ENCODE results near the gene PALLD.
"Not testable (repeated sequence)": the region's sequence is repeated elsewhere in the genome, so short reads cannot be mapped to it uniquely, and the experiment has no call there.

The PALLD gene

GRCh38 chr4:168695288-168695687, 198.4 kb downstream of the PALLD start:
- Histone ChIP-seq H3K36me3 (ENCODE audit: low read depth) (peaks cover 5% of the 10 kb centered on the region; the same call in 1 of the 2 replicates), H3K9me3 (ENCODE audit: severe bottlenecking) (no peaks in the 10 kb centered on the region), H3K27ac (ENCODE audit: poor library complexity, severe bottlenecking) (peak overlapping the region; percentile 90), H3K4me1 (ENCODE audit: insufficient read depth, poor library complexity, severe bottlenecking) (peaks cover 22% of the 10 kb centered on the region), H3K4me3 (ENCODE audit: severe bottlenecking) (no peak overlapping the region), H3K27me3 (ENCODE audit: insufficient read depth, poor library complexity, severe bottlenecking) (no peaks in the 10 kb centered on the region)
- no peak for TF ChIP-seq CTCF (IDR thresholded peaks at IDR 0.05; ENCODE audit: poor library complexity, severe bottlenecking)
- ATAC-seq (ENCODE audit: low read depth) (peak; percentile 38), DNase-seq (ENCODE audit: low spot score) (no peak)

GRCh38 chr4:168696280-168696679, 199.4 kb downstream of the PALLD start:
- Histone ChIP-seq H3K9me3 (ENCODE audit: severe bottlenecking) (no peaks in the 10 kb centered on the region), H3K36me3 (ENCODE audit: low read depth) (peaks cover 5% of the 10 kb centered on the region; the same call in 1 of the 2 replicates), H3K27ac (ENCODE audit: poor library complexity, severe bottlenecking) (peak overlapping the region; percentile 90), H3K4me1 (ENCODE audit: insufficient read depth, poor library complexity, severe bottlenecking) (peaks cover 22% of the 10 kb centered on the region), H3K27me3 (ENCODE audit: insufficient read depth, poor library complexity, severe bottlenecking) (no peaks in the 10 kb centered on the region), H3K4me3 (ENCODE audit: severe bottlenecking) (no peak overlapping the region)
- ATAC-seq (ENCODE audit: low read depth) (no peak), DNase-seq (ENCODE audit: low spot score) (no peak)
- no peak for TF ChIP-seq CTCF (IDR thresholded peaks at IDR 0.05; ENCODE audit: poor library complexity, severe bottlenecking)

GRCh38 chr4:168696826-168697225, 200.0 kb downstream of the PALLD start:
- no peak for ATAC-seq (ENCODE audit: low read depth)
- TF ChIP-seq CTCF (IDR thresholded peaks at IDR 0.05; ENCODE audit: poor library complexity, severe bottlenecking): no peak
- peaks cover 22% of the 10 kb centered on the region for H3K4me1 ChIP-seq (ENCODE audit: insufficient read depth, poor library complexity, severe bottlenecking)
- no peak overlapping the region for H3K27ac ChIP-seq (ENCODE audit: poor library complexity, severe bottlenecking)
- H3K4me3 ChIP-seq (ENCODE audit: severe bottlenecking): no peak overlapping the region
- no peak for DNase-seq (ENCODE audit: low spot score)
- peaks cover 5% of the 10 kb centered on the region; the same call in 1 of the 2 replicates for H3K36me3 ChIP-seq (ENCODE audit: low read depth)
- H3K27me3 ChIP-seq (ENCODE audit: insufficient read depth, poor library complexity, severe bottlenecking): no peaks in the 10 kb centered on the region
- H3K9me3 ChIP-seq (ENCODE audit: severe bottlenecking): no peaks in the 10 kb centered on the region

GRCh38 chr4:168699224-168699878, 202.5 kb downstream of the PALLD start:
- H3K4me3 ChIP-seq (ENCODE audit: severe bottlenecking): no peak overlapping the region
- no peak for TF ChIP-seq CTCF (IDR thresholded peaks at IDR 0.05; ENCODE audit: poor library complexity, severe bottlenecking)
- DNase-seq (ENCODE audit: low spot score) (no peak), ATAC-seq (ENCODE audit: low read depth) (no peak)
- H3K9me3 ChIP-seq (ENCODE audit: severe bottlenecking): no peaks in the 10 kb centered on the region
- H3K36me3 ChIP-seq (ENCODE audit: low read depth): peaks cover 5% of the 10 kb centered on the region; the same call in 1 of the 2 replicates
- H3K4me1 ChIP-seq (ENCODE audit: insufficient read depth, poor library complexity, severe bottlenecking): peaks cover 16% of the 10 kb centered on the region
- no peak overlapping the region for H3K27ac ChIP-seq (ENCODE audit: poor library complexity, severe bottlenecking)
- H3K27me3 ChIP-seq (ENCODE audit: insufficient read depth, poor library complexity, severe bottlenecking): no peaks in the 10 kb centered on the region

- DNase-seq (ENCODE audit: low spot score): no peak
- no peak for ATAC-seq (ENCODE audit: low read depth)
- no peak overlapping the region for H3K27ac ChIP-seq (ENCODE audit: poor library complexity, severe bottlenecking)
- H3K36me3 ChIP-seq (ENCODE audit: low read depth): no peaks in the 10 kb centered on the region
- H3K4me1 ChIP-seq (ENCODE audit: insufficient read depth, poor library complexity, severe bottlenecking): no peaks in the 10 kb centered on the region
- H3K4me3 ChIP-seq (ENCODE audit: severe bottlenecking): no peak overlapping the region
- H3K27me3 ChIP-seq (ENCODE audit: insufficient read depth, poor library complexity, severe bottlenecking): no peaks in the 10 kb centered on the region
- H3K9me3 ChIP-seq (ENCODE audit: severe bottlenecking): no peaks in the 10 kb centered on the region
- TF ChIP-seq CTCF (IDR thresholded peaks at IDR 0.05; ENCODE audit: poor library complexity, severe bottlenecking): no peak
Observed at GRCh38 chr4:168701061-168701460, 204.2 kb downstream of the PALLD start.

GRCh38 chr4:168702581-168703087, 205.8 kb downstream of the PALLD start:
- not testable (repeated sequence) for H3K9me3 ChIP-seq (ENCODE audit: severe bottlenecking); H3K4me3 ChIP-seq (ENCODE audit: severe bottlenecking); H3K27me3 ChIP-seq (ENCODE audit: insufficient read depth, poor library complexity, severe bottlenecking); ATAC-seq (ENCODE audit: low read depth); H3K4me1 ChIP-seq (ENCODE audit: insufficient read depth, poor library complexity, severe bottlenecking); DNase-seq (ENCODE audit: low spot score); H3K36me3 ChIP-seq (ENCODE audit: low read depth); H3K27ac ChIP-seq (ENCODE audit: poor library complexity, severe bottlenecking)

All from RWPE2 (cell line).